A549 (cell line): Measurements from ENCODE around the gene SERPINF2. TPM values are rescaled to one million over a fixed set of nuclear protein-coding genes. Genes with fewer than 3 reads are reported as not detected.

Experiments
- ATAC-seq, 2 experiments: fragments of 200-7000 bp in 1 of 2; fragments of >200 bp in 1 of 2; cut with Nextera tagmentation in 1 of 2; cut with Tn5 transposase in 1 of 2; 3 replicates each; pipeline versions ENCODE4 v1.8.0 to v1.9.1; 2018 to 2020; ENCODE audit warnings: mild to moderate bottlenecking in 1 of 2, moderate library complexity in 1 of 2
- CTCF ChIA-PET: fragments of 300-600 bp; sonication (Branson Sonifier 250); formaldehyde crosslinking; extraction: SDS; loops from one replicate; lab custom pipeline; 2021; ENCODE audit warnings: antibody characterized with exemption, inconsistent platforms; lab: Yijun Ruan, JAX
- POLR2A ChIA-PET: fragments of 350-600 bp; formaldehyde crosslinking; extraction: SDS; loops from one replicate; lab custom pipeline; 2021; ENCODE audit warnings: antibody characterized with exemption, inconsistent platforms; lab: Yijun Ruan, JAX
- DNase-seq, 2 experiments: peaks; one replicate each; pipeline versions ENCODE4 v3.0.0 to v3.0.0-alpha.2; 2011 to 2016; ENCODE audit warnings: low read depth in 1 of 2, low spot score in 1 of 2
- FAIRE-seq: peaks from 2 replicates; lab custom pipeline; 2011; peaks lifted over from hg19 to GRCh38; lab: Jason Lieb, UNC
- H3K27ac ChIP-seq, 2 experiments: fragments of >200 bp; sonication (Bioruptor Twin); formaldehyde crosslinking; 3 replicates each; pipeline ENCODE4 v1.5.1; 2016 to 2017
- H3K4me1 ChIP-seq: fragments of >200 bp; sonication (Bioruptor Twin); formaldehyde crosslinking; 3 replicates; pipeline ENCODE4 v1.6.1; 2016
- H3K4me2 ChIP-seq: fragments of >200 bp; sonication (Bioruptor Twin); formaldehyde crosslinking; 3 replicates; pipeline ENCODE4 v1.6.1; 2016
- H3K4me3 ChIP-seq: fragments of >200 bp; sonication (Bioruptor Twin); formaldehyde crosslinking; 3 replicates; pipeline ENCODE4 v1.5.1; 2016
- H3K9me3 ChIP-seq: fragments of >200 bp; sonication (Bioruptor Twin); formaldehyde crosslinking; 3 replicates; pipeline ENCODE4 v1.6.1; 2016
- ATOH8 ChIP-seq: fragments of 250-450 bp; sonication (Bioruptor Pico); IDR thresholded peaks from 2 replicates; pipeline ENCODE4 v1.5.0; 2020; ENCODE audit warnings: low read depth, mild to moderate bottlenecking, moderate library complexity
- CBX8 ChIP-seq: fragments of 200-600 bp; sonication (generic); IDR thresholded peaks from 2 replicates; pipeline ENCODE4 v1.6.1; 2016
- CEBPB ChIP-seq, 2 experiments: fragments of >200 bp in 1 of 2; sonication (Bioruptor Twin) in 1 of 2; formaldehyde crosslinking in 1 of 2; IDR thresholded peaks; 2 replicates each; pipeline ENCODE4 v1.6.1; 2012 to 2016
- CHD2 ChIP-seq: fragments of 150-350 bp; IDR thresholded peaks from 2 replicates; pipeline ENCODE4 v1.6.1; 2014; ENCODE audit warnings: low read length; ENCODE audit not compliant: partially characterized antibody
- CTCF ChIP-seq: fragments of >200 bp; sonication (Bioruptor Twin); formaldehyde crosslinking; IDR thresholded peaks from 3 replicates; pipeline ENCODE4 v1.5.1; 2016
- E2F6 ChIP-seq: IDR thresholded peaks from 2 replicates; pipeline ENCODE4 v1.6.1; 2012; ENCODE audit warnings: low read depth, borderline replicate concordance
- EHF ChIP-seq: fragments of 250-450 bp; sonication (Bioruptor Pico); IDR thresholded peaks from 2 replicates; pipeline ENCODE4 v1.5.0; 2020; ENCODE audit warnings: mild to moderate bottlenecking
- EHMT2 ChIP-seq: fragments of 200-600 bp; sonication (generic); IDR thresholded peaks from 2 replicates; pipeline ENCODE4 v1.6.1; 2016; ENCODE audit warnings: antibody characterized with exemption, low read depth, mild to moderate bottlenecking, moderate library complexity
- ELK1 ChIP-seq: fragments of 150-350 bp; IDR thresholded peaks from 2 replicates; pipeline ENCODE4 v1.6.1; 2014; ENCODE audit warnings: low read depth, mild to moderate bottlenecking, low read length
- FOSB ChIP-seq: fragments of 250-450 bp; sonication (Bioruptor Pico); IDR thresholded peaks from 2 replicates; pipeline ENCODE4 v1.5.0; 2020; ENCODE audit warnings: mild to moderate bottlenecking, moderate library complexity
- FOSL2 ChIP-seq, 2 experiments: fragments of 450-650 bp in 1 of 2; fragments of >200 bp in 1 of 2; sonication (Bioruptor Twin) in 1 of 2; formaldehyde crosslinking; IDR thresholded peaks; 2 replicates each; pipeline versions ENCODE4 v1.5.0 to v1.6.1; 2016 to 2020; ENCODE audit warnings: mild to moderate bottlenecking in 1 of 2, moderate library complexity in 1 of 2
- HOXB13 ChIP-seq: fragments of 250-450 bp; sonication (Bioruptor Pico); IDR thresholded peaks from 2 replicates; pipeline ENCODE4 v1.5.0; 2020; ENCODE audit warnings: low read depth, mild to moderate bottlenecking, moderate library complexity
- HOXB5 ChIP-seq: fragments of 250-450 bp; sonication (Bioruptor Pico); IDR thresholded peaks from 2 replicates; pipeline ENCODE4 v1.5.0; 2020; ENCODE audit warnings: mild to moderate bottlenecking, moderate library complexity
- KDM1A ChIP-seq: fragments of 200-600 bp; sonication (generic); IDR thresholded peaks from 2 replicates; pipeline ENCODE4 v1.6.1; 2016; ENCODE audit warnings: low read depth, mild to moderate bottlenecking
- MAX ChIP-seq: IDR thresholded peaks from 2 replicates; pipeline ENCODE4 v1.6.1; 2012
- NPAS2 ChIP-seq: fragments of 250-450 bp; sonication (Bioruptor Pico); IDR thresholded peaks from 2 replicates; pipeline ENCODE4 v1.8.0; 2022; ENCODE audit warnings: mild to moderate bottlenecking, moderate library complexity, borderline replicate concordance
- NR3C1 ChIP-seq: fragments of >200 bp; sonication (Bioruptor Twin); formaldehyde crosslinking; IDR thresholded peaks from 3 replicates; pipeline ENCODE4 v1.6.1; 2017
- PHF8 ChIP-seq: fragments of 200-600 bp; sonication (generic); IDR thresholded peaks from 2 replicates; pipeline ENCODE4 v1.6.1; 2016; ENCODE audit warnings: low read depth, mild to moderate bottlenecking, antibody characterized with exemption, moderate library complexity, borderline replicate concordance
- POLR2A ChIP-seq: IDR thresholded peaks from 2 replicates; pipeline ENCODE4 v1.6.1; 2012; ENCODE audit warnings: mild to moderate bottlenecking, low read length
- RFX5 ChIP-seq: fragments of 450-650 bp; IDR thresholded peaks from 2 replicates; pipeline ENCODE4 v1.7.1; 2014; ENCODE audit warnings: antibody characterized with exemption, mild to moderate bottlenecking, moderate library complexity
- SMC3 ChIP-seq: fragments of >200 bp; sonication (Bioruptor Twin); formaldehyde crosslinking; IDR thresholded peaks from 3 replicates; pipeline ENCODE4 v1.6.1; 2018; ENCODE audit warnings: inconsistent platforms
- ZSCAN20 ChIP-seq: fragments of 250-450 bp; sonication (Bioruptor Pico); IDR thresholded peaks from 2 replicates; pipeline ENCODE4 v1.8.0; 2022; ENCODE audit warnings: mild to moderate bottlenecking, moderate library complexity
- WGBS: methylation state at CpG from one replicate; pipeline ENCODE4 v1.1.6; 2017; ENCODE audit errors: missing lambda C conversion rate; 5-methylcytosine and 5-hydroxymethylcytosine counted together
- polyA plus RNA-seq, 4 experiments: library from polyadenylated mRNA; depleted of rRNA in 3 of 4; stranded (reverse); fragments of >200 nt; fragmentation: RNase III in 1 of 4; extraction: RNeasy Plus Mini Kit Qiagen cat#74134 plus additional on column Dnase treatment in 1 of 4; gene quantifications; 2 replicates in 3 of 4; 3 replicates in 1 of 4; pipeline ENCODE4 v1.2.3, GENCODE V29; 2011 to 2017

Gene SERPINF2
- polyA plus RNA-seq, 2 of the 4 experiments (the other 2 are of a cell fraction), result 2.1 to 2.9 TPM

GRCh38 chr17:1774390-1775176 lies 31.9 kb downstream of the SERPINF2 start:
- no peak for TF ChIP-seq ELK1
- TF ChIP-seq HOXB5 (CRISPR knock-in tag), result no peak
- TF ChIP-seq, all 56 proteins: peak for 0
- CTCF ChIA-PET, result interaction anchor here (0.6 to 28.6 kb wide), 9 partner anchors 9 to 200 kb away, joined by 3 to 591 read pairs (median 5); partner anchors contain the start of gene WDR81
- FAIRE-seq (no peak), DNase-seq (no peak), ATAC-seq (no peak)
- peaks cover 7% of the 10 kb centered on the region for H3K4me1 ChIP-seq
- WGBS, result 90% methylated on average over 21 of the region's 21 CpGs
- no peak overlapping the region for H3K4me2 ChIP-seq
- H3K9me3 ChIP-seq, result no peaks in the 10 kb centered on the region
- H3K4me3 ChIP-seq, result no peak overlapping the region
- POLR2A ChIA-PET, result interaction anchor here (2.1 kb wide), 1 partner anchor 58 kb away, joined by 10 read pairs; no protein-coding TSS in a partner anchor
- no peak overlapping the region for H3K27ac ChIP-seq

- WGBS, result 91% methylated on average over 10 of the region's 10 CpGs
- TF ChIP-seq NR3C1 (no peak), NPAS2 (CRISPR knock-in tag) (no peak), CBX8 (no peak), CTCF (no peak), EHF (no peak), CEBPB (IDR thresholded peaks at IDR 0.05) (no peak), E2F6 (no peak), ATOH8 (CRISPR knock-in tag) (no peak), EHMT2 (no peak), HOXB13 (no peak)
- TF ChIP-seq, all 56 proteins: peak for 0
- ChIA-PET CTCF (interaction anchor here (0.9 to 28.6 kb wide), 5 partner anchors 8 to 54 kb away, joined by 3 to 591 read pairs (median 5); partner anchors contain the start of gene WDR81), POLR2A (no interaction called here)
- Histone ChIP-seq H3K4me3 (no peak overlapping the region), H3K27ac (no peak overlapping the region), H3K9me3 (no peaks in the 10 kb centered on the region), H3K4me2 (no peak overlapping the region), H3K4me1 (no peaks in the 10 kb centered on the region)
- no peak for FAIRE-seq
- ATAC-seq, result no peak
- no peak for DNase-seq
Observed at GRCh38 chr17:1776328-1776727, 33.7 kb downstream of the SERPINF2 start.

- ATAC-seq (no peak), FAIRE-seq (no peak), DNase-seq (no peak)
- ChIA-PET CTCF (interaction anchor here (0.9 to 28.6 kb wide), 5 partner anchors 9 to 105 kb away, joined by 3 to 591 read pairs (median 4); partner anchors contain the start of gene WDR81), POLR2A (no interaction called here)
- H3K4me1 ChIP-seq, result no peaks in the 10 kb centered on the region
- no peak overlapping the region for H3K27ac ChIP-seq
- no peak overlapping the region for H3K4me2 ChIP-seq
- no peak for TF ChIP-seq SMC3
- TF ChIP-seq CHD2, result no peak
- TF ChIP-seq MAX, result no peak
- TF ChIP-seq HOXB5 (CRISPR knock-in tag), result no peak
- TF ChIP-seq ZSCAN20, result no peak
- TF ChIP-seq RFX5, result no peak
- no peak for TF ChIP-seq POLR2A
- TF ChIP-seq FOSL2 (IDR thresholded peaks at IDR 0.05), result no peak
- no peak for TF ChIP-seq FOSL2 (CRISPR knock-in tag; IDR thresholded peaks at IDR 0.05)
- no peak for TF ChIP-seq CEBPB (IDR thresholded peaks at IDR 0.05)
- TF ChIP-seq FOSB (CRISPR knock-in tag), result no peak
- TF ChIP-seq ELK1, result no peak
- TF ChIP-seq PHF8, result no peak
- TF ChIP-seq KDM1A, result no peak
- no peak overlapping the region for H3K4me3 ChIP-seq
- H3K9me3 ChIP-seq, result no peaks in the 10 kb centered on the region
- WGBS, result 96% methylated on average over 7 of the region's 7 CpGs
Observed at GRCh38 chr17:1776857-1777256, 34.2 kb downstream of the SERPINF2 start.
